WTC11 (cell line): ENCODE results near the gene INPP5A. TPM values are rescaled to one million over a fixed set of nuclear protein-coding genes. Genes with fewer than 3 reads are reported as not detected.

Source experiments
- ATAC-seq: fragments of 200-7000 bp; cut with Tn5 transposase; 2 replicates; pipeline ENCODE4 v1.10.0; 2021; ENCODE audit warnings: mild to moderate bottlenecking, moderate library complexity
- CTCF ChIA-PET: fragments of 300-600 bp; sonication (Branson Sonifier 250); formaldehyde crosslinking; loops from one replicate; lab custom pipeline; 2021; ENCODE audit warnings: antibody characterized with exemption; lab: Charles Lee
- POLR2A ChIA-PET: fragments of 350-600 bp; sonication (Branson Sonifier 250); formaldehyde crosslinking; loops from one replicate; lab custom pipeline; 2021; ENCODE audit warnings: antibody characterized with exemption; lab: Charles Lee
- DNase-seq: peaks from one replicate; pipeline ENCODE4 v3.0.0; 2021; ENCODE audit warnings: low spot score
- H3K27ac Mint-ChIP-seq: 2 replicates; pipeline ENCODE4 v1.8.0; 2021; ENCODE audit warnings: mixed read lengths
- H3K27me3 Mint-ChIP-seq: 2 replicates; pipeline ENCODE4 v1.8.0; 2021; ENCODE audit warnings: low read depth, mild to moderate bottlenecking, moderate library complexity, mixed read lengths
- H3K36me3 Mint-ChIP-seq: 2 replicates; pipeline ENCODE4 v1.8.0; 2021; ENCODE audit warnings: mixed read lengths
- H3K4me1 Mint-ChIP-seq: 2 replicates; pipeline ENCODE4 v1.8.0; 2022; ENCODE audit warnings: mixed read lengths
- H3K4me3 Mint-ChIP-seq: 2 replicates; pipeline ENCODE4 v1.8.0; 2021; ENCODE audit warnings: mild to moderate bottlenecking, moderate library complexity, mixed read lengths
- H3K9me3 Mint-ChIP-seq: 2 replicates; pipeline ENCODE4 v1.8.0; 2021; ENCODE audit warnings: mixed read lengths
- EMX1 ChIP-seq: fragments of 250-450 bp; sonication (Bioruptor Pico); IDR thresholded peaks from 2 replicates; pipeline ENCODE4 v1.8.0; 2021; ENCODE audit warnings: mild to moderate bottlenecking
- ESRRA ChIP-seq: sonication (generic); formaldehyde crosslinking; IDR thresholded peaks from 2 replicates; pipeline ENCODE4 v1.8.1; 2022; ENCODE audit warnings: mild to moderate bottlenecking, missing genetic modification reagents, borderline replicate concordance
- FOXK1 ChIP-seq: sonication (generic); formaldehyde crosslinking; IDR thresholded peaks from 2 replicates; pipeline ENCODE4 v1.8.0; 2022; ENCODE audit warnings: mild to moderate bottlenecking, moderate library complexity, missing genetic modification reagents
- JUN ChIP-seq: sonication (generic); formaldehyde crosslinking; IDR thresholded peaks from 2 replicates; pipeline ENCODE4 v1.8.0; 2023; ENCODE audit warnings: mild to moderate bottlenecking, missing genetic modification reagents
- KAT7 ChIP-seq: sonication (generic); formaldehyde crosslinking; IDR thresholded peaks from 2 replicates; pipeline ENCODE4 v1.8.1; 2023; ENCODE audit warnings: missing genetic modification reagents, mild to moderate bottlenecking, borderline replicate concordance
- NFATC4 ChIP-seq: fragments of 250-450 bp; sonication (Bioruptor Pico); IDR thresholded peaks from 2 replicates; pipeline ENCODE4 v1.9.0; 2021; ENCODE audit warnings: mild to moderate bottlenecking
- NR1H2 ChIP-seq: sonication (generic); formaldehyde crosslinking; IDR thresholded peaks from 2 replicates; pipeline ENCODE4 v1.9.0; 2021; ENCODE audit warnings: mild to moderate bottlenecking, moderate library complexity, missing genetic modification reagents
- NR2C2 ChIP-seq: sonication (generic); formaldehyde crosslinking; IDR thresholded peaks from 2 replicates; pipeline ENCODE4 v1.8.0; 2022; ENCODE audit warnings: mild to moderate bottlenecking, missing genetic modification reagents
- RELA ChIP-seq: sonication (generic); formaldehyde crosslinking; IDR thresholded peaks from 2 replicates; pipeline ENCODE4 v1.8.1; 2022; ENCODE audit warnings: missing genetic modification reagents, mild to moderate bottlenecking, borderline replicate concordance
- ZNF317 ChIP-seq: sonication (generic); formaldehyde crosslinking; IDR thresholded peaks from 2 replicates; pipeline ENCODE4 v1.8.1; 2023; ENCODE audit warnings: low read depth, mild to moderate bottlenecking, moderate library complexity, missing genetic modification reagents, borderline replicate concordance
- total RNA-seq: library from RNA; stranded (reverse); gene quantifications from 3 replicates; pipeline ENCODE4 v1.2.3, GENCODE V29; 2021
- TF ChIP-seq, protein P1 (sequence below): fragments of 250-450 bp; sonication (Bioruptor Pico); IDR thresholded peaks from 2 replicates; pipeline ENCODE4 v1.9.0; 2021; ENCODE audit warnings: mild to moderate bottlenecking
- TF ChIP-seq, protein P2 (sequence below): fragments of 200-600 bp; IDR thresholded peaks from 2 replicates; pipeline ENCODE4 v1.8.0; 2022; ENCODE audit warnings: antibody characterized with exemption
- TF ChIP-seq, protein P3 (sequence below): sonication (generic); formaldehyde crosslinking; IDR thresholded peaks from 2 replicates; pipeline ENCODE4 v1.8.0; 2023; ENCODE audit warnings: missing genetic modification reagents
- TF ChIP-seq, protein P4 (sequence below): sonication (generic); formaldehyde crosslinking; IDR thresholded peaks from 2 replicates; pipeline ENCODE4 v1.8.1; 2023; ENCODE audit warnings: mild to moderate bottlenecking, moderate library complexity, missing genetic modification reagents
- TF ChIP-seq, protein P5 (sequence below): sonication (generic); formaldehyde crosslinking; IDR thresholded peaks from 2 replicates; pipeline ENCODE4 v1.8.0; 2022; ENCODE audit warnings: missing genetic modification reagents
- TF ChIP-seq, protein P6 (sequence below): sonication (generic); formaldehyde crosslinking; IDR thresholded peaks from 2 replicates; pipeline ENCODE4 v1.8.0; 2022; ENCODE audit warnings: mild to moderate bottlenecking, missing genetic modification reagents
- TF ChIP-seq, protein P7 (sequence below): fragments of 250-450 bp; sonication (Bioruptor Pico); conservative IDR thresholded peaks from 2 replicates; pipeline ENCODE4 v1.9.0; 2021; ENCODE audit warnings: mild to moderate bottlenecking

The INPP5A gene
- total RNA-seq, 1 experiment from 2014 or later, result 22.1 TPM

DNA sequence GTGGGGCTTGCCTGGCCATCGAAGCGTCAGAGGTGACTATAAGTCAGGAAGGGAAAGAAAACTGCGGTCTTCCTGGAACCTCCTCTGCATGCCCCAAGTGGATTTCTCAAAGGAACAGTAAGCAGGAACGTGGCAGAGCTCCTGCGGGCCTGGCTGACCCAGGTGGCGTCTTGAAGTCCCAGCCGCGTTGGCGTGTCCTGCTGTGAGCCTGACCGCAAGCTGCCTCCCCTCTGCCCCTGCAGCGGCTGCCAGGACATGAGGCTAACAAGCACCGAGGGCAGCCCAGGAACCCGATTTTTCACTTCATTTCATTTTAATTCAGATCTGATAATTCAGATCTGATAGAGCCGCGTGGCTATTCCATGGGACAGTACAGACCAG lies 193.0 kb downstream of the INPP5A start (continued):
- TF ChIP-seq, protein P1, sequence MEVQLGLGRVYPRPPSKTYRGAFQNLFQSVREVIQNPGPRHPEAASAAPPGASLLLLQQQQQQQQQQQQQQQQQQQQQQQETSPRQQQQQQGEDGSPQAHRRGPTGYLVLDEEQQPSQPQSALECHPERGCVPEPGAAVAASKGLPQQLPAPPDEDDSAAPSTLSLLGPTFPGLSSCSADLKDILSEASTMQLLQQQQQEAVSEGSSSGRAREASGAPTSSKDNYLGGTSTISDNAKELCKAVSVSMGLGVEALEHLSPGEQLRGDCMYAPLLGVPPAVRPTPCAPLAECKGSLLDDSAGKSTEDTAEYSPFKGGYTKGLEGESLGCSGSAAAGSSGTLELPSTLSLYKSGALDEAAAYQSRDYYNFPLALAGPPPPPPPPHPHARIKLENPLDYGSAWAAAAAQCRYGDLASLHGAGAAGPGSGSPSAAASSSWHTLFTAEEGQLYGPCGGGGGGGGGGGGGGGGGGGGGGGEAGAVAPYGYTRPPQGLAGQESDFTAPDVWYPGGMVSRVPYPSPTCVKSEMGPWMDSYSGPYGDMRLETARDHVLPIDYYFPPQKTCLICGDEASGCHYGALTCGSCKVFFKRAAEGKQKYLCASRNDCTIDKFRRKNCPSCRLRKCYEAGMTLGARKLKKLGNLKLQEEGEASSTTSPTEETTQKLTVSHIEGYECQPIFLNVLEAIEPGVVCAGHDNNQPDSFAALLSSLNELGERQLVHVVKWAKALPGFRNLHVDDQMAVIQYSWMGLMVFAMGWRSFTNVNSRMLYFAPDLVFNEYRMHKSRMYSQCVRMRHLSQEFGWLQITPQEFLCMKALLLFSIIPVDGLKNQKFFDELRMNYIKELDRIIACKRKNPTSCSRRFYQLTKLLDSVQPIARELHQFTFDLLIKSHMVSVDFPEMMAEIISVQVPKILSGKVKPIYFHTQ (CRISPR knock-in tag), result no peak
- no peak for TF ChIP-seq NR1H2 (CRISPR knock-in tag)
- TF ChIP-seq NFATC4 (CRISPR knock-in tag), result no peak
- no peak for TF ChIP-seq NR2C2
- no peak for TF ChIP-seq ZNF317 (CRISPR knock-in tag)
- TF ChIP-seq, protein P2, sequence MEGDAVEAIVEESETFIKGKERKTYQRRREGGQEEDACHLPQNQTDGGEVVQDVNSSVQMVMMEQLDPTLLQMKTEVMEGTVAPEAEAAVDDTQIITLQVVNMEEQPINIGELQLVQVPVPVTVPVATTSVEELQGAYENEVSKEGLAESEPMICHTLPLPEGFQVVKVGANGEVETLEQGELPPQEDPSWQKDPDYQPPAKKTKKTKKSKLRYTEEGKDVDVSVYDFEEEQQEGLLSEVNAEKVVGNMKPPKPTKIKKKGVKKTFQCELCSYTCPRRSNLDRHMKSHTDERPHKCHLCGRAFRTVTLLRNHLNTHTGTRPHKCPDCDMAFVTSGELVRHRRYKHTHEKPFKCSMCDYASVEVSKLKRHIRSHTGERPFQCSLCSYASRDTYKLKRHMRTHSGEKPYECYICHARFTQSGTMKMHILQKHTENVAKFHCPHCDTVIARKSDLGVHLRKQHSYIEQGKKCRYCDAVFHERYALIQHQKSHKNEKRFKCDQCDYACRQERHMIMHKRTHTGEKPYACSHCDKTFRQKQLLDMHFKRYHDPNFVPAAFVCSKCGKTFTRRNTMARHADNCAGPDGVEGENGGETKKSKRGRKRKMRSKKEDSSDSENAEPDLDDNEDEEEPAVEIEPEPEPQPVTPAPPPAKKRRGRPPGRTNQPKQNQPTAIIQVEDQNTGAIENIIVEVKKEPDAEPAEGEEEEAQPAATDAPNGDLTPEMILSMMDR, result no peak
- TF ChIP-seq, all 79 proteins: peak for 0

DNA sequence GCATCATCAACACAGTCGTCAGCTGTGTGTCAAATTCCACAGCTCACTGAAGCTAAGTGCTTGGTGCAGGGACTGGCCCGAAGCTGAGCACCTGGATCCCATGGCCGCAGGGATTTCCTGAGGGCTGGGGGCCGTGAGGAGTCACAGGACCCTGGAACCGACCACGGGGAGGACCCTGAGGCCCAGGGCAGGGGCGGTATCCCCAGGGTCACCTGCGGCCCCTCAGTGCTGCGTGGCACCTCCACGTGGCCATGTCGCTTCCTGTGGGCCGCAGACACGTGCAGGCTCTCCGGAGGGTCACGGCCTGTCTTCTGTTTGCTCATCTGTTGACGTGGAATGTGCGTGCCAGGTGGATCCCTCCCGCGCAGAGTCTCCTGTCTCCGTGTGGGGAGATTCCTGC lies 194.9 kb downstream of the INPP5A start:
- POLR2A ChIA-PET, result no interaction called here
- CTCF ChIA-PET, result no interaction called here
- no peaks in the 10 kb centered on the region for H3K27me3 Mint-ChIP-seq
- ATAC-seq (no peak), DNase-seq (no peak)
- no peaks in the 10 kb centered on the region for H3K4me1 Mint-ChIP-seq
- no peaks in the 10 kb centered on the region for H3K9me3 Mint-ChIP-seq
- H3K36me3 Mint-ChIP-seq, result no peaks in the 10 kb centered on the region
- H3K4me3 Mint-ChIP-seq, result no peak overlapping the region
- H3K27ac Mint-ChIP-seq, result no peak overlapping the region
- TF ChIP-seq KAT7 (CRISPR knock-in tag) (no peak), JUN (CRISPR knock-in tag) (no peak), ESRRA (CRISPR knock-in tag) (no peak), FOXK1 (CRISPR knock-in tag) (no peak)
- TF ChIP-seq, protein P3, sequence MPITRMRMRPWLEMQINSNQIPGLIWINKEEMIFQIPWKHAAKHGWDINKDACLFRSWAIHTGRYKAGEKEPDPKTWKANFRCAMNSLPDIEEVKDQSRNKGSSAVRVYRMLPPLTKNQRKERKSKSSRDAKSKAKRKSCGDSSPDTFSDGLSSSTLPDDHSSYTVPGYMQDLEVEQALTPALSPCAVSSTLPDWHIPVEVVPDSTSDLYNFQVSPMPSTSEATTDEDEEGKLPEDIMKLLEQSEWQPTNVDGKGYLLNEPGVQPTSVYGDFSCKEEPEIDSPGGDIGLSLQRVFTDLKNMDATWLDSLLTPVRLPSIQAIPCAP (CRISPR knock-in tag), result no peak

DNA sequence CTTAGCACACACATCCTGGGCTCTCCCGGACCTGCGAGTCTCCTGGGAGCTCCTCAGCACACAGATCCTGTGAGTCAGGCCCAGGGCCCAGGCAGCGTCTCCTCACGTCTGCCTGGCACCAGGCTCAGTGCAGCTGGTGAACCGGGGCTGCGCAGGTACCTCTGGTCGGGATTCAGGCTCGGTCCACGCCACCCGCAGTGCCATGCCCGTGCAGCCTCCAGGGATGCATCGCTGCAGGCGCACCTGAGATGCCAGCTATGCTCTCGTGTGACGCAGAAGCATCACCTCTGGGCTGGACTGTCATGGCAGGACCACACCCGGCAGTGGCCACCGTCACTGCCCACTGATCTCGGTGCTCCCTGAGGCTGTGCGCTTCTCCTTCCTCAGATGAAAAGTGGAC lies 196.3 kb downstream of the INPP5A start:
- CTCF ChIA-PET, result no interaction called here
- Mint-ChIP-seq H3K36me3 (no peaks in the 10 kb centered on the region), H3K27me3 (no peaks in the 10 kb centered on the region), H3K9me3 (no peaks in the 10 kb centered on the region), H3K4me1 (no peaks in the 10 kb centered on the region), H3K4me3 (no peak overlapping the region), H3K27ac (no peak overlapping the region)
- POLR2A ChIA-PET, result no interaction called here
- DNase-seq (no peak), ATAC-seq (no peak)
- no peak for TF ChIP-seq NFATC4 (CRISPR knock-in tag)
- TF ChIP-seq, protein P4, sequence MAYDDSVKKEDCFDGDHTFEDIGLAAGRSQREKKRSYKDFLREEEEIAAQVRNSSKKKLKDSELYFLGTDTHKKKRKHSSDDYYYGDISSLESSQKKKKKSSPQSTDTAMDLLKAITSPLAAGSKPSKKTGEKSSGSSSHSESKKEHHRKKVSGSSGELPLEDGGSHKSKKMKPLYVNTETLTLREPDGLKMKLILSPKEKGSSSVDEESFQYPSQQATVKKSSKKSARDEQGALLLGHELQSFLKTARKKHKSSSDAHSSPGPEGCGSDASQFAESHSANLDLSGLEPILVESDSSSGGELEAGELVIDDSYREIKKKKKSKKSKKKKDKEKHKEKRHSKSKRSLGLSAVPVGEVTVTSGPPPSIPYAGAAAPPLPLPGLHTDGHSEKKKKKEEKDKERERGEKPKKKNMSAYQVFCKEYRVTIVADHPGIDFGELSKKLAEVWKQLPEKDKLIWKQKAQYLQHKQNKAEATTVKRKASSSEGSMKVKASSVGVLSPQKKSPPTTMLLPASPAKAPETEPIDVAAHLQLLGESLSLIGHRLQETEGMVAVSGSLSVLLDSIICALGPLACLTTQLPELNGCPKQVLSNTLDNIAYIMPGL (CRISPR knock-in tag), result no peak
- TF ChIP-seq, protein P5, sequence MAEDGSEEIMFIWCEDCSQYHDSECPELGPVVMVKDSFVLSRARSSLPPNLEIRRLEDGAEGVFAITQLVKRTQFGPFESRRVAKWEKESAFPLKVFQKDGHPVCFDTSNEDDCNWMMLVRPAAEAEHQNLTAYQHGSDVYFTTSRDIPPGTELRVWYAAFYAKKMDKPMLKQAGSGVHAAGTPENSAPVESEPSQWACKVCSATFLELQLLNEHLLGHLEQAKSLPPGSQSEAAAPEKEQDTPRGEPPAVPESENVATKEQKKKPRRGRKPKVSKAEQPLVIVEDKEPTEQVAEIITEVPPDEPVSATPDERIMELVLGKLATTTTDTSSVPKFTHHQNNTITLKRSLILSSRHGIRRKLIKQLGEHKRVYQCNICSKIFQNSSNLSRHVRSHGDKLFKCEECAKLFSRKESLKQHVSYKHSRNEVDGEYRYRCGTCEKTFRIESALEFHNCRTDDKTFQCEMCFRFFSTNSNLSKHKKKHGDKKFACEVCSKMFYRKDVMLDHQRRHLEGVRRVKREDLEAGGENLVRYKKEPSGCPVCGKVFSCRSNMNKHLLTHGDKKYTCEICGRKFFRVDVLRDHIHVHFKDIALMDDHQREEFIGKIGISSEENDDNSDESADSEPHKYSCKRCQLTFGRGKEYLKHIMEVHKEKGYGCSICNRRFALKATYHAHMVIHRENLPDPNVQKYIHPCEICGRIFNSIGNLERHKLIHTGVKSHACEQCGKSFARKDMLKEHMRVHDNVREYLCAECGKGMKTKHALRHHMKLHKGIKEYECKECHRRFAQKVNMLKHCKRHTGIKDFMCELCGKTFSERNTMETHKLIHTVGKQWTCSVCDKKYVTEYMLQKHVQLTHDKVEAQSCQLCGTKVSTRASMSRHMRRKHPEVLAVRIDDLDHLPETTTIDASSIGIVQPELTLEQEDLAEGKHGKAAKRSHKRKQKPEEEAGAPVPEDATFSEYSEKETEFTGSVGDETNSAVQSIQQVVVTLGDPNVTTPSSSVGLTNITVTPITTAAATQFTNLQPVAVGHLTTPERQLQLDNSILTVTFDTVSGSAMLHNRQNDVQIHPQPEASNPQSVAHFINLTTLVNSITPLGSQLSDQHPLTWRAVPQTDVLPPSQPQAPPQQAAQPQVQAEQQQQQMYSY (CRISPR knock-in tag), result no peak
- TF ChIP-seq RELA, result no peak
- no peak for TF ChIP-seq EMX1
- TF ChIP-seq, protein P6, sequence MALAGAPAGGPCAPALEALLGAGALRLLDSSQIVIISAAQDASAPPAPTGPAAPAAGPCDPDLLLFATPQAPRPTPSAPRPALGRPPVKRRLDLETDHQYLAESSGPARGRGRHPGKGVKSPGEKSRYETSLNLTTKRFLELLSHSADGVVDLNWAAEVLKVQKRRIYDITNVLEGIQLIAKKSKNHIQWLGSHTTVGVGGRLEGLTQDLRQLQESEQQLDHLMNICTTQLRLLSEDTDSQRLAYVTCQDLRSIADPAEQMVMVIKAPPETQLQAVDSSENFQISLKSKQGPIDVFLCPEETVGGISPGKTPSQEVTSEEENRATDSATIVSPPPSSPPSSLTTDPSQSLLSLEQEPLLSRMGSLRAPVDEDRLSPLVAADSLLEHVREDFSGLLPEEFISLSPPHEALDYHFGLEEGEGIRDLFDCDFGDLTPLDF, result no peak
- TF ChIP-seq, protein P7, sequence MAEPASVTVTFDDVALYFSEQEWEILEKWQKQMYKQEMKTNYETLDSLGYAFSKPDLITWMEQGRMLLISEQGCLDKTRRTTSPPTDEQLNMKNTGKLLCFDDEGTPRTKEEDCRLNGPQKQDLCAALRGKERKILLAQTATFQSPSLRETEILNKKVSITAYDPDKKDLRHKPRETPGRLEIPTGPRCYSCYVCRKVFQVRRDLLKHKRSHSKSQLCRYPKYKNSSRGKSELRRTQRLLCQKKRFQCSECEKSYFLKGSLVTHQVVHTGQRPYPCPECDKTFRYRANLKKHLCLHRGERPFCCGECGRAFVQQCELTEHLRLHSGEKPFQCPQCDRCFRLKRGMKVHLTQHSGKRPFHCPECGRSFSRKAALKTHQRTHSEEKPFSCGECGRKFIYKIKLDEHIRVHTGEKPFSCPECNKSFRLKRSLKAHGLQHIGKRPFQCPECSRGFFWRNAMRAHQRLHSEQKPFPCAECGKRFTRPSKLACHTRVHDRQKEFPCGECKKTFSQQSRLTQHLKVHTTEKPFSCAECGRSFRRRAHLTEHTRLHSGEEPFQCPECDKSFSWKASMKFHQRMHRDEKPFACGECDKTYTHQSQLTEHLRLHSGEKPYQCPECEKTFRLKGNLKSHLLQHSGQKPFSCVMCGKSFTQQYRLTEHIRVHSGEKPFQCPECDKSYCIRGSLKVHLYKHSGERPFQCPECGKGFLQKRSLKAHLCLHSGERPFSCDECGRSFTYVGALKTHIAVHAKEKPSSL (CRISPR knock-in tag), result no peak
- TF ChIP-seq, protein P3 (CRISPR knock-in tag), result no peak
